Smooth muscle cell (in vitro differentiated cells): ENCODE results near the gene PRR30. TPM values are rescaled to one million over a fixed set of nuclear protein-coding genes. Genes with fewer than 3 reads are reported as not detected.

Experiments used
- DNase-seq: peaks from one replicate; lab custom pipeline; 2025; ENCODE audit not compliant: unreplicated experiment; lab: John Stamatoyannopoulos, UW
- H2AFZ ChIP-seq: fragments of 200-600 bp; sonication (generic); 2 replicates; pipeline ENCODE4 v1.6.0; 2016; ENCODE audit warnings: antibody characterized with exemption, low read depth, mild to moderate bottlenecking
- H3F3A ChIP-seq: fragments of 200-600 bp; sonication (generic); 2 replicates; pipeline ENCODE4 v1.6.0; 2017; ENCODE audit warnings: antibody characterized with exemption, low read depth
- H3K27ac ChIP-seq: fragments of 200-600 bp; sonication (generic); 2 replicates; pipeline ENCODE4 v1.5.1; 2016; ENCODE audit warnings: low read depth, mild to moderate bottlenecking
- H3K27me3 ChIP-seq: fragments of 200-600 bp; sonication (generic); 2 replicates; pipeline ENCODE4 v1.6.1; 2016; ENCODE audit warnings: low read depth, mild to moderate bottlenecking
- H3K36me3 ChIP-seq: fragments of 200-600 bp; sonication (generic); 2 replicates; pipeline ENCODE4 v1.5.1; 2016; ENCODE audit warnings: low read depth
- H3K4me1 ChIP-seq: fragments of 200-600 bp; sonication (generic); 2 replicates; pipeline ENCODE4 v1.5.1; 2016; ENCODE audit warnings: low read depth
- H3K4me2 ChIP-seq: fragments of 200-600 bp; sonication (generic); 2 replicates; pipeline ENCODE4 v1.6.0; 2016; ENCODE audit warnings: mild to moderate bottlenecking
- H3K4me3 ChIP-seq: fragments of 200-600 bp; sonication (generic); 2 replicates; pipeline ENCODE4 v1.5.1; 2016; ENCODE audit warnings: mild to moderate bottlenecking
- H3K79me2 ChIP-seq: fragments of 200-600 bp; sonication (generic); 2 replicates; pipeline ENCODE4 v1.6.0; 2016; ENCODE audit warnings: low read depth, mild to moderate bottlenecking
- H3K9ac ChIP-seq: fragments of 200-600 bp; sonication (generic); 2 replicates; pipeline ENCODE4 v1.6.0; 2016; ENCODE audit warnings: low read depth
- H3K9me3 ChIP-seq: fragments of 200-600 bp; sonication (generic); replicated peaks from 2 replicates; pipeline ENCODE4 v1.5.1; 2016; ENCODE audit warnings: low read depth
- H4K20me1 ChIP-seq: fragments of 200-600 bp; sonication (generic); 2 replicates; pipeline ENCODE4 v1.6.0; 2016; ENCODE audit warnings: low read depth
- CTCF ChIP-seq: fragments of 200-600 bp; sonication (generic); IDR thresholded peaks from 2 replicates; pipeline ENCODE4 v1.5.1; 2017; ENCODE audit warnings: borderline replicate concordance, mild to moderate bottlenecking, antibody characterized with exemption; ENCODE audit not compliant: insufficient read depth, poor library complexity, severe bottlenecking
- WGBS: methylation state at CpG from one replicate; pipeline ENCODE4 v1.1.7; 2016; ENCODE audit warnings: low lambda C conversion rate; 5-methylcytosine and 5-hydroxymethylcytosine counted together
- polyA plus RNA-seq: library from polyadenylated mRNA; unstranded; fragments of >200 nt; fragmentation: Nextera tagmentation; extraction: Ambion mirVana; gene quantifications from 2 replicates; pipeline ENCODE4 v1.2.1, GENCODE V29; 2016
- total RNA-seq: library from RNA; depleted of rRNA; stranded (reverse); fragments of >200 nt; gene quantifications from 2 replicates; pipeline ENCODE4 v1.2.3, GENCODE V29; 2014

Gene PRR30
- total and polyA plus RNA-seq, 2 experiments from 2014 or later, result not detected

DNA sequence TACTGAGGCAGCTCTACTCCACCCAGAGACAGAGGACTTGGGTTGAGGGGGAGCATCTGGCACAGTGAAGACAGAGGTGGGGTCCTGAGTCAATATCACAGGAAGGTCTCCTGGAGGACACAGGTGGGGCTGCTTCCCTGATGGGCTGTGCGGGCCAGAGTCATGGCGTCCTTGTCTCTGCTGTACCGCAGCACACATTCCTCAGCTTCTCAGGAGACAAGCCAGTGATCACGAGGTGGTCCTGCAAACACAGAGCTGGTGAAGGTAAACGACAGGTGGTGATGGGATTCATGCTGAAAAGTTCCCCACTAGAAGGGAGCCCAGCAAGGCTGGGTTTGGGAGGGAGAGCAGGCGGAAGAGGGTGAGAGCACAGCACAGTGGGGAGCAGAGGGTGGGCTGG is 19.3 kb upstream of the PRR30 start:
- H3F3A ChIP-seq, result no peaks in the 10 kb centered on the region
- no peaks in the 10 kb centered on the region for H4K20me1 ChIP-seq
- no peaks in the 10 kb centered on the region for H3K9me3 ChIP-seq
- no peak for DNase-seq
- no peak overlapping the region for H3K4me2 ChIP-seq
- no peak overlapping the region for H3K27ac ChIP-seq
- no peaks in the 10 kb centered on the region for H3K36me3 ChIP-seq
- no peak for TF ChIP-seq CTCF
- H3K4me3 ChIP-seq, result no peak overlapping the region
- WGBS, result 87% methylated on average over 6 of the region's 6 CpGs
- H3K4me1 ChIP-seq, result no peaks in the 10 kb centered on the region
- no peak overlapping the region for H2AFZ ChIP-seq
- H3K79me2 ChIP-seq, result no peaks in the 10 kb centered on the region
- no peak overlapping the region for H3K9ac ChIP-seq
- H3K27me3 ChIP-seq, result no peaks in the 10 kb centered on the region

DNA sequence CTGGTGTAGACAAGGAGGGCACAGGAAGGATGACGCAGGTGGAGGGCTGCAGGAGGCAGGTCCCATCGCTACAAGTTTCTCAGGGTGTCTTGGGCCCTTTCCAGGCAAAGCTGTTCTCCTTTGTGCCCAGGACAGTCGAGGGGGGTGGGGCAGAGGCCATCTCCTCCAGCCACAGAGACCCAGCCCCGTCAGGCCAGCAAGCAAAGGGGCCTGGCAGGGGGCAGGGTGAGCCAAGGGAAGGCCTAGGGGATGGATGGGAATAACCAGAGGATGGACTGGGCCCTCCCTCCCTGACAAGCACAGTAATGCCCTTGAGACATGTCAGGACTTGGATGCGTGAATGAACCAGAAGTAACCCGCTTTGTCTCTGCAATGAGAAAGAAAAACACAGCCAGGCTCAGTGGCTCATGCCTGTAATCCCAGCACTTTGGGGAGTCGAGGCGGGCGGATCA is 15.9 kb upstream of the PRR30 start:
- Histone ChIP-seq H3K4me3 (no peak overlapping the region), H3K4me1 (no peaks in the 10 kb centered on the region), H3K9me3 (no peaks in the 10 kb centered on the region), H2AFZ (no peak overlapping the region), H4K20me1 (no peaks in the 10 kb centered on the region), H3K4me2 (no peak overlapping the region), H3K36me3 (no peaks in the 10 kb centered on the region), H3F3A (no peaks in the 10 kb centered on the region), H3K9ac (no peak overlapping the region), H3K27me3 (no peaks in the 10 kb centered on the region), H3K79me2 (no peaks in the 10 kb centered on the region), H3K27ac (no peak overlapping the region)
- no peak for DNase-seq
- 82% methylated on average over 9 of the region's 9 CpGs for WGBS
- TF ChIP-seq CTCF, result no peak

GRCh38 chr2:27154488-27154887 is 15.3 kb upstream of the PRR30 start:
- no peaks in the 10 kb centered on the region for H3K36me3 ChIP-seq
- H3K4me3 ChIP-seq, result no peak overlapping the region
- no peaks in the 10 kb centered on the region for H3K9me3 ChIP-seq
- H3K27me3 ChIP-seq, result no peaks in the 10 kb centered on the region
- WGBS, result 67% methylated on average over 6 of the region's 6 CpGs
- no peak overlapping the region for H3K27ac ChIP-seq
- H3K4me2 ChIP-seq, result no peak overlapping the region
- H3K79me2 ChIP-seq, result no peaks in the 10 kb centered on the region
- no peak for DNase-seq
- H2AFZ ChIP-seq, result no peak overlapping the region
- H3F3A ChIP-seq, result no peaks in the 10 kb centered on the region
- no peak for TF ChIP-seq CTCF
- no peak overlapping the region for H3K9ac ChIP-seq
- H3K4me1 ChIP-seq, result no peaks in the 10 kb centered on the region
- no peaks in the 10 kb centered on the region for H4K20me1 ChIP-seq

DNA sequence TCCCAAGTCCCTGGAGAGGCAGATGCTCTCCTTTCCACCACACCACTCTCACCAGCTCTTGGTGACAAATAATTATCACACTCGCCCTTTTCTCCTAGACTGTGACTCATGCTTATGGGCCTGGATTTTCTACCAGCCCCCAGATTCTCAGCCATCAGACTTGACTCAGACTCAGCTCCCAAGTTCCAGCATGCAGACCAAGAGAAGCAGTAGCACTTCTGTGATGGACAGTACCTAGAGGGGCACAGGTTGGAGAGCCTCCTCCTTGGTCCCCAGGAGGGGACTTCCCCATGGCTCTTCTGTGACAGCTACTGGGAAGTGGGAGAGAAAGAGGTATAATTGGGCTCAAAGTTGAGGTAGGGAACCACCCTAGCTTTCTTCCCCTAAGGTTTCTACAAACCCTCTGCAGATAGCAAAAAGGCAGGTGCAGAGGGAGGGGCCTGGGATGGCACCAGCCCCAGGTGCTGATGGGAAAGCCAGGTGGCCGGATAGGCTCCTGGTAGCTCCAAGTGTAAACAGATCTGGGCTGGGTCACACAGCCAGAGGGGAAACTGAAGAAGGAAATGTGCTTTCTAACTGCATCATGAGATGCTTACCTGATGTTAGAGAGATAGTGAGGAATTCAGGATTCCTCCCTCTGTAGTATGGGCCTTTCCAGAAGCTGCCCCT is 13.7 kb upstream of the PRR30 start:
- no peak overlapping the region for H2AFZ ChIP-seq
- no peak for DNase-seq
- no peaks in the 10 kb centered on the region for H3K27me3 ChIP-seq
- H3K4me1 ChIP-seq, result no peaks in the 10 kb centered on the region
- WGBS, result 36% methylated on average over 2 of the region's 2 CpGs
- H3K4me3 ChIP-seq, result no peak overlapping the region
- H3K36me3 ChIP-seq, result no peaks in the 10 kb centered on the region
- H3K27ac ChIP-seq, result no peak overlapping the region
- H3K9me3 ChIP-seq, result no peaks in the 10 kb centered on the region
- H3F3A ChIP-seq, result no peaks in the 10 kb centered on the region
- no peak overlapping the region for H3K4me2 ChIP-seq
- H3K9ac ChIP-seq, result no peak overlapping the region
- H4K20me1 ChIP-seq, result no peaks in the 10 kb centered on the region
- H3K79me2 ChIP-seq, result no peaks in the 10 kb centered on the region
- TF ChIP-seq CTCF, result no peak
